Measurements from ENCODE around the gene CD160.

The CD160 gene

DNA sequence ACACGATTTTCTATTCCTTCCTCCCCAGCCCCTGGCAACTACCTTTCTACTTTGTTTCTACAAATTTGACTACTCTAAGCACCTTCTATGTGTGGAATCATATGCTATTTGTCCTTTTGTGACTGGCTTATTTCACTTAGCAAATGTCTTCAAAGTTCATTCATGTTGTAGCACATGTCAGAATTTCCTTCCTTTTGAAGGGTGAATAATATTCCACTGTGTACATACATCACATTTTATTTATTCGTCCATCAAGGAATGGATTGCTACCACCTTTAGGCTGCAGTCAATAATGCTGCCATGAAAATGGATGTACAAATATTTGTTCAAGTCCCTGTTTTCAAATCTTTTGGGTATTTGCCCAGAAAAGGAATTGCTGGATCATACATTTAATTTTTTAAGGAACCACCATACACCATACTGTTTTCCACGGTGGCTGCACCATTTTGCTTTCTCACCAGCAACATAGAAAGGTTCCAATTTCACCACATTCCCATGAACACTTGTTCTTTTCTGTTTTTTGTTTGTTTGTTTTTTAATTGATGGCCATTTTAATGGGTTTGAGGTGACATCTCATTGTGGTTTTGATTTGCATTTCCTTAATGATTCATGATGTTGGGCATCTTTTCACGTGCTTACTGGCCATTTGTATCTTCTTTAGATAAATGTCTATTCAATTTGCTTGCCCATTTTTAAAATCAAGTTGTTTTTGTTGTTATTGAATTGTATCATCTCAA lies 8.8 kb upstream of the CD160 start:
- Histone ChIP-seq H3K9me3 (ENCODE audit: control insufficient read depth, low read length) (no peaks in the 10 kb centered on the region), H3K4me2 (ENCODE audit: low read length) (no peak overlapping the region), H3K27ac (no peak overlapping the region), H3K79me2 (no peaks in the 10 kb centered on the region), H3K36me3 (ENCODE audit: control insufficient read depth, insufficient read depth, low read length) (no peaks in the 10 kb centered on the region), H2AFZ (no peak overlapping the region), H3K9ac (no peak overlapping the region), H3K4me3 (ENCODE audit: low read depth, low read length) (no peak overlapping the region), H3K27me3 (ENCODE audit: control insufficient read depth, insufficient read depth, low read length) (no peaks in the 10 kb centered on the region), H3K4me1 (no peaks in the 10 kb centered on the region)
- TF ChIP-seq, protein P1, sequence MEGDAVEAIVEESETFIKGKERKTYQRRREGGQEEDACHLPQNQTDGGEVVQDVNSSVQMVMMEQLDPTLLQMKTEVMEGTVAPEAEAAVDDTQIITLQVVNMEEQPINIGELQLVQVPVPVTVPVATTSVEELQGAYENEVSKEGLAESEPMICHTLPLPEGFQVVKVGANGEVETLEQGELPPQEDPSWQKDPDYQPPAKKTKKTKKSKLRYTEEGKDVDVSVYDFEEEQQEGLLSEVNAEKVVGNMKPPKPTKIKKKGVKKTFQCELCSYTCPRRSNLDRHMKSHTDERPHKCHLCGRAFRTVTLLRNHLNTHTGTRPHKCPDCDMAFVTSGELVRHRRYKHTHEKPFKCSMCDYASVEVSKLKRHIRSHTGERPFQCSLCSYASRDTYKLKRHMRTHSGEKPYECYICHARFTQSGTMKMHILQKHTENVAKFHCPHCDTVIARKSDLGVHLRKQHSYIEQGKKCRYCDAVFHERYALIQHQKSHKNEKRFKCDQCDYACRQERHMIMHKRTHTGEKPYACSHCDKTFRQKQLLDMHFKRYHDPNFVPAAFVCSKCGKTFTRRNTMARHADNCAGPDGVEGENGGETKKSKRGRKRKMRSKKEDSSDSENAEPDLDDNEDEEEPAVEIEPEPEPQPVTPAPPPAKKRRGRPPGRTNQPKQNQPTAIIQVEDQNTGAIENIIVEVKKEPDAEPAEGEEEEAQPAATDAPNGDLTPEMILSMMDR (IDR thresholded peaks at IDR 0.05), result no peak

- no peaks in the 10 kb centered on the region for H3K27me3 ChIP-seq (ENCODE audit: control insufficient read depth, insufficient read depth, low read length)
- H3K4me1 ChIP-seq, result no peaks in the 10 kb centered on the region
- no peaks in the 10 kb centered on the region for H3K79me2 ChIP-seq
- TF ChIP-seq, protein P1 (IDR thresholded peaks at IDR 0.05), result no peak
- no peak overlapping the region for H3K4me2 ChIP-seq (ENCODE audit: low read length)
- no peak overlapping the region for H3K9ac ChIP-seq
- no peaks in the 10 kb centered on the region for H3K36me3 ChIP-seq (ENCODE audit: control insufficient read depth, insufficient read depth, low read length)
- H3K9me3 ChIP-seq (ENCODE audit: control insufficient read depth, low read length), result no peaks in the 10 kb centered on the region
- no peak overlapping the region for H3K4me3 ChIP-seq (ENCODE audit: low read depth, low read length)
- no peak overlapping the region for H2AFZ ChIP-seq
- H3K27ac ChIP-seq, result no peak overlapping the region
These were observed 8.1 kb upstream of the CD160 start for GRCh38 chr1:145711213-145711651.

DNA sequence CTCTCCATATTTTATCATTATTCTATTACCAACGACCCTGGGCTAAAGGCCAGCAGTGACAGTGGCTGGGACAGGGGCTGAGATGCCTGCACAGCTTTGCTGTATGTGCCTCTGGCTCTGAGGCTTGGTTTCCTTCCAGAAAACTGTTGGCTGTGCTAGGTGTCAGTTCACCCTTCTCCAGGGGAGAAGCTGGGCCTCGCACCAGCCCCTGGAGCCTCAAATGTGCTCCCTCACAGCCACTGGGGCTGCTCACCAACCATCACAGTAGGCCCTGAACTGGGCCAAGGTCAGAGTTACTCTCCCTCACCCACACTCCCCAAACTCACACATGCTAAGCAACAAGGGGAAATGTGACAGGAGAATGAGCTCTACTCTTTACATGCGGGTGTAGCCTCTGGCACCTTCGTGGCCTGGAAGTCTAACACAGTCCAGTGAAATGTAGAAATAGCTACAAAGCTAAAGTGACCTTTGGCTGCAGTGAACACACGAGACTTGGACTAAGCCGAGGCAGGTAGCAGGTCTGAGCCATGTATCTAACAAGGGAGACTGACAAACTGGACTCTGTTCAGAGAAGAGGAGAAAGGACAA lies 4.7 kb upstream of the CD160 start:
- Histone ChIP-seq H3K4me3 (ENCODE audit: low read depth, low read length) (no peak overlapping the region), H2AFZ (no peak overlapping the region), H3K27ac (no peak overlapping the region), H3K36me3 (ENCODE audit: control insufficient read depth, insufficient read depth, low read length) (no peaks in the 10 kb centered on the region), H3K27me3 (ENCODE audit: control insufficient read depth, insufficient read depth, low read length) (no peaks in the 10 kb centered on the region), H3K9ac (no peak overlapping the region), H3K9me3 (ENCODE audit: control insufficient read depth, low read length) (no peaks in the 10 kb centered on the region), H3K79me2 (no peaks in the 10 kb centered on the region), H3K4me1 (no peaks in the 10 kb centered on the region), H3K4me2 (ENCODE audit: low read length) (no peak overlapping the region)
- TF ChIP-seq, protein P1 (IDR thresholded peaks at IDR 0.05), result no peak

GRCh38 chr1:145716641-145717345 lies 2.5 kb upstream of the CD160 start:
- H3K9me3 ChIP-seq (ENCODE audit: control insufficient read depth, low read length), result no peaks in the 10 kb centered on the region
- no peaks in the 10 kb centered on the region for H3K27me3 ChIP-seq (ENCODE audit: control insufficient read depth, insufficient read depth, low read length)
- no peak overlapping the region for H3K4me3 ChIP-seq (ENCODE audit: low read depth, low read length)
- TF ChIP-seq, protein P1 (IDR thresholded peaks at IDR 0.05), result no peak
- no peaks in the 10 kb centered on the region for H3K4me1 ChIP-seq
- no peak overlapping the region for H2AFZ ChIP-seq
- H3K36me3 ChIP-seq (ENCODE audit: control insufficient read depth, insufficient read depth, low read length), result no peaks in the 10 kb centered on the region
- H3K79me2 ChIP-seq, result no peaks in the 10 kb centered on the region
- H3K27ac ChIP-seq, result no peak overlapping the region
- H3K4me2 ChIP-seq (ENCODE audit: low read length), result no peak overlapping the region
- H3K9ac ChIP-seq, result no peak overlapping the region

Data from parathyroid adenoma (tissue), 2 donors.